ENCODE results near the gene VASP.

DNA sequence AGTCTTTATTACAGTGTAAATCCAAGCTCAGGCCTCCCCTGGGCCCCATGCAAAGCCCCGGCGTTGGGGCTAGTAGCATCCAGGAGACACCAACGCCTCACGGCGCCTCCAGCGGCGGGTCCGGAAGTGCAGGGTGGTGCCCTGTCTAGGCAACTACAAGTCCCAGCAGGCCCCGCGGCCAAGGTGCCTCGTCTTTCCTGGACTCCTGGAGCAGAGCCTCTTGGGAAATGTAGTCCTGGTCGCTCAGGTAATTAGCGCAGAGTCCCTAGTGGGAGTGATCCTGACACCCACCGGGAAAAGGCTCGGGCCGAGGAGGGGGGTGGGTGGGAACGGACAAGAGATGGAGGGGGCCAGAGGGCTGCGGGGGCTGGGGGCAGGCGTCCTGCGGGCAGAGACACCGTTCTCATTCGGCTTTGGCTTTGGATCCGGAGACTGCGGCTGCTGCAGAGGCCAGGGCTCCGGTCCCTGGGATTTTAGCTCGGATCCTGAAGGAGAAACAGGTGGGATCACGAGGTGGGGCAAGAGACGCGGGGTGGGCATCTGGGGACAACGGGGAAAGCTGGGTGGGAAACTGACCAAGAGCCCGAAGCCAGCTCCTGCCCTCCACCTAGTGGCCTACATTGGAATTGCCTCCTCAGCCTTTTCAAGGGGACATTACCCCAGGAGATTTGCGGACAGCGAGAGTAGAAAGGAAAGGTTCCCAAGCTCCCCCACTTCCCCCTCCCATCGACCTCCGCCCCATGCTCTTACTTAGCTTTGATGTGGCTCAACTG, 21.8 kb upstream of the VASP start:
- TF ChIP-seq, protein P1, sequence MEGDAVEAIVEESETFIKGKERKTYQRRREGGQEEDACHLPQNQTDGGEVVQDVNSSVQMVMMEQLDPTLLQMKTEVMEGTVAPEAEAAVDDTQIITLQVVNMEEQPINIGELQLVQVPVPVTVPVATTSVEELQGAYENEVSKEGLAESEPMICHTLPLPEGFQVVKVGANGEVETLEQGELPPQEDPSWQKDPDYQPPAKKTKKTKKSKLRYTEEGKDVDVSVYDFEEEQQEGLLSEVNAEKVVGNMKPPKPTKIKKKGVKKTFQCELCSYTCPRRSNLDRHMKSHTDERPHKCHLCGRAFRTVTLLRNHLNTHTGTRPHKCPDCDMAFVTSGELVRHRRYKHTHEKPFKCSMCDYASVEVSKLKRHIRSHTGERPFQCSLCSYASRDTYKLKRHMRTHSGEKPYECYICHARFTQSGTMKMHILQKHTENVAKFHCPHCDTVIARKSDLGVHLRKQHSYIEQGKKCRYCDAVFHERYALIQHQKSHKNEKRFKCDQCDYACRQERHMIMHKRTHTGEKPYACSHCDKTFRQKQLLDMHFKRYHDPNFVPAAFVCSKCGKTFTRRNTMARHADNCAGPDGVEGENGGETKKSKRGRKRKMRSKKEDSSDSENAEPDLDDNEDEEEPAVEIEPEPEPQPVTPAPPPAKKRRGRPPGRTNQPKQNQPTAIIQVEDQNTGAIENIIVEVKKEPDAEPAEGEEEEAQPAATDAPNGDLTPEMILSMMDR (conservative IDR thresholded peaks at IDR 0.05 in 1 of 2, IDR thresholded peaks at IDR 0.05 in 1 of 2; ENCODE audit: low read depth in 1 of 2, low read length in 2 of 2): peak; percentile 94 to 98
- TF ChIP-seq EZH2 (IDR thresholded peaks at IDR 0.05; ENCODE audit: low read length, missing control alignments): no peak

All from fibroblast of lung (primary cell).